DND-41 (cell line): Measurements from ENCODE around the gene COQ3.

ENCODE experiments used
- CTCF ChIP-seq: IDR thresholded peaks from 2 replicates; pipeline ENCODE4 v1.5.1; 2012; ENCODE audit warnings: borderline replicate concordance, low read length, moderate library complexity, mild to moderate bottlenecking; ENCODE audit not compliant: poor library complexity, severe bottlenecking; ENCODE audit errors: extremely low read depth
- EZH2 ChIP-seq: IDR thresholded peaks from 3 replicates; pipeline ENCODE4 v1.6.1; 2012; ENCODE audit warnings: borderline replicate concordance, low read depth, mild to moderate bottlenecking, moderate library complexity, low read length, inconsistent platforms; ENCODE audit not compliant: severe bottlenecking

GRCh38 chr6:99425647-99426450, 31.9 kb upstream of the COQ3 start:
- TF ChIP-seq EZH2 (no peak), CTCF (peak; percentile 65)
